GM12873 (cell line): Measurements from ENCODE around the gene SLC18B1.

Experiments used
- TF ChIP-seq, protein P1 (sequence below): IDR thresholded peaks from 2 replicates; pipeline ENCODE4 v1.5.1; 2012; ENCODE audit warnings: low read depth, mild to moderate bottlenecking, moderate library complexity, low read length, control low read depth; ENCODE audit not compliant: insufficient read depth; ENCODE audit errors: missing control alignments

SLC18B1 gene

GRCh38 chr6:132797951-132798868 lies at the start of gene SLC18B1:
TSS of gene SLC18B1 (minus strand) at chr6:132798637. CDS start at chr6:132798456, 181 bp downstream.
- TF ChIP-seq, protein P1, sequence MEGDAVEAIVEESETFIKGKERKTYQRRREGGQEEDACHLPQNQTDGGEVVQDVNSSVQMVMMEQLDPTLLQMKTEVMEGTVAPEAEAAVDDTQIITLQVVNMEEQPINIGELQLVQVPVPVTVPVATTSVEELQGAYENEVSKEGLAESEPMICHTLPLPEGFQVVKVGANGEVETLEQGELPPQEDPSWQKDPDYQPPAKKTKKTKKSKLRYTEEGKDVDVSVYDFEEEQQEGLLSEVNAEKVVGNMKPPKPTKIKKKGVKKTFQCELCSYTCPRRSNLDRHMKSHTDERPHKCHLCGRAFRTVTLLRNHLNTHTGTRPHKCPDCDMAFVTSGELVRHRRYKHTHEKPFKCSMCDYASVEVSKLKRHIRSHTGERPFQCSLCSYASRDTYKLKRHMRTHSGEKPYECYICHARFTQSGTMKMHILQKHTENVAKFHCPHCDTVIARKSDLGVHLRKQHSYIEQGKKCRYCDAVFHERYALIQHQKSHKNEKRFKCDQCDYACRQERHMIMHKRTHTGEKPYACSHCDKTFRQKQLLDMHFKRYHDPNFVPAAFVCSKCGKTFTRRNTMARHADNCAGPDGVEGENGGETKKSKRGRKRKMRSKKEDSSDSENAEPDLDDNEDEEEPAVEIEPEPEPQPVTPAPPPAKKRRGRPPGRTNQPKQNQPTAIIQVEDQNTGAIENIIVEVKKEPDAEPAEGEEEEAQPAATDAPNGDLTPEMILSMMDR: no peak

DNA sequence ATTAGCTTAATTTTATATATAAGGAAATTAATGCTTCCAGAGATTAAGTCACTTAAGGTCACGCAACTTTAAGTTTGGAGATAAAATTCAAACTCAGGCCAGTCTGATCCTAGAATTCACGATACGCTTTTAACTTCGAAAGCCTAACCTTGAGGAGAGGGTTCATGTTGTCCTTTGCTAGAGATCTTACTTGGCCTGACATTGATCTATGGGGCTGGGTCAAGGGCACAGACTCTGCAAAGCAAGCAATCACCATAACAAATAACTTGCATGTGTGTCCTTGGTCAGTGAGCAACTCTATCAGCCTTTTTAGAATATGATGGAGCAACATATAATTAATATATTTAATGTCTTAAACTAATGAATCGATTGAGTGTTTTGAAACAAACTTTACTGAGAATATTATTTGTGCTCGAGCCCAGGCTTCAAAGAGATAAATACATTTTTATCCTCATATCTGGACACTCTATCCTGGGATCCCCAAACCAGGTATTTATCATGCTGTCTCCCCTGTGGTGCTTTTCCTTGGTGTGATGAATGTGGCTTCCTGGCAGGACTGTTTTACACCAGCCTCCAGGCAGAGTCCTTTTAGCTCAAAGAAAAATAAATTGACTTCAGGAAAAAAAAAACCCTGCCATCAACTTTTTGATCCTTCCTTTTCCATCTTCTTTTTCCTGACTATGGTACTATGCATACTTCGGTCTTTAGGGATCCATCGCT lies 45.0 kb upstream of the SLC18B1 start:
- TF ChIP-seq, protein P1: no peak

GRCh38 chr6:132841966-132842365 lies 43.5 kb upstream of the SLC18B1 start:
- TF ChIP-seq, protein P1: no peak

GRCh38 chr6:132832891-132833290 lies 34.5 kb upstream of the SLC18B1 start:
- TF ChIP-seq, protein P1: no peak

DNA sequence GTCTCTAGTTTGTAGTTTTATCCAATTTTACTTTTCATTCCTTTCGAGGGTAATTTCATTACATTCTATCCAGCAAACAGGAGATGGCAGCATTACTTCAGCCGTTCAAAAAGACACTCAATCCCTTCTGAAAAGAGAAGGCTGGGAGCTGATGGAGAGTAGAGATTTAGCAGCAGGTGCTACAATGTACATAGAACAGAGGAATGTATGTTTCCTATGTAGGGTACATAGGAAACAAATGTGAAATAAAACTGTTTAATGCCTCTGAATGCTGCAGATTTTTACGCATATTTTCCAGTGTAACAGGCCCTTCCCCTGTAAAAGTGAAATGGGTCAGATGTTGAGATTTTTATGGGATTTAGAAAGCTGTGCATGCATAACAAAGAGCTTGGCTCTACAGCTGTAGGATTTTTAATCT lies 31.9 kb upstream of the SLC18B1 start:
- TF ChIP-seq, protein P1: peak; percentile 47

- TF ChIP-seq, protein P1: no peak
Observed at GRCh38 chr6:132820629-132821381, 22.4 kb upstream of the SLC18B1 start.
